GM23248 (cell line): ENCODE measurements around the gene LCE3E.

ENCODE experiments used
- EZH2 ChIP-seq: fragments of 200-600 bp; sonication (generic); IDR thresholded peaks from 2 replicates; pipeline ENCODE4 v1.6.1; 2018; ENCODE audit warnings: antibody characterized with exemption, mild to moderate bottlenecking; ENCODE audit not compliant: insufficient read depth, poor library complexity, severe bottlenecking
- EZH2phosphoT487 ChIP-seq: fragments of 200-600 bp; sonication (generic); IDR thresholded peaks from 2 replicates; pipeline ENCODE4 v1.6.1; 2018; ENCODE audit warnings: antibody characterized with exemption, moderate library complexity, mild to moderate bottlenecking, low read depth; ENCODE audit not compliant: insufficient read depth

- TF ChIP-seq EZH2: no peak
- no peak for TF ChIP-seq EZH2phosphoT487
Measured at GRCh38 chr1:152596986-152597385, 30.4 kb upstream of the LCE3E start.
